HCT116 (cell line): ENCODE measurements around the gene SLC25A51. TPM values are rescaled to one million over a fixed set of nuclear protein-coding genes. Genes with fewer than 3 reads are reported as not detected.

ENCODE experiments used
- ATAC-seq: fragments of 200-7000 bp; cut with Tn5 transposase; 2 replicates; pipeline ENCODE4 v1.9.1; 2020; ENCODE audit warnings: mild to moderate bottlenecking, moderate library complexity
- BruUV-seq: library from RNA; stranded (reverse); fragments of 400-500 nt; replicated peaks from 2 replicates; lab custom pipeline; 2021; lab: Mats Ljungman, UMichigan
- CTCF ChIA-PET: fragments of 300-600 bp; sonication (Branson Sonifier 250); formaldehyde crosslinking; loops from one replicate; lab custom pipeline; 2021; ENCODE audit warnings: antibody characterized with exemption; lab: Charles Lee
- POLR2A ChIA-PET: fragments of 300-600, 350-600 bp; sonication (Branson Sonifier 250); formaldehyde crosslinking; loops from one replicate; lab custom pipeline; 2021; ENCODE audit warnings: antibody characterized with exemption; lab: Charles Lee
- RAD21 ChIA-PET, 2 experiments: fragments of 300-600 bp; sonication (Branson Sonifier 250); formaldehyde crosslinking; loops; one replicate each; lab custom pipeline; 2023; ENCODE audit warnings: low total read pairs in 2 of 2; ENCODE audit not compliant: uncharacterized antibody in 2 of 2, unreplicated experiment in 2 of 2, low non-redundant PET in 1 of 2; lab: Charles Lee
- DNase-seq: peaks from one replicate; pipeline ENCODE4 v3.0.0-alpha.2; 2010; ENCODE audit warnings: low read depth, low spot score
- H2AFZ ChIP-seq: fragments of 200-600 bp; shearing (Covaris generic), sonication (generic); 2 replicates; pipeline ENCODE4 v1.6.1; 2017; ENCODE audit warnings: low read depth, mixed run types, mixed read lengths, antibody characterized with exemption, low read length; ENCODE audit not compliant: poor library complexity, severe bottlenecking
- H3K27ac ChIP-seq: 2 replicates; pipeline ENCODE4 v1.5.1; 2012; ENCODE audit warnings: low read depth, low read length
- H3K27me3 ChIP-seq: fragments of 200-600 bp; sonication (generic); 2 replicates; pipeline ENCODE4 v1.6.1; 2016; ENCODE audit warnings: mixed run types, low read length, mixed read lengths; ENCODE audit not compliant: insufficient read depth
- H3K36me3 ChIP-seq, 2 experiments: fragments of 200-500 bp in 1 of 2; fragments of 200-600 bp in 1 of 2; sonication (Bioruptor generic) in 1 of 2; sonication (generic) in 1 of 2; 2 replicates each; pipeline versions ENCODE4 v1.5.1 to v1.6.1; 2014 to 2016; ENCODE audit warnings: low read length in 2 of 2, inconsistent platforms in 1 of 2, mixed read lengths in 1 of 2, mixed run types in 1 of 2; ENCODE audit not compliant: insufficient read depth in 2 of 2, control insufficient read depth in 1 of 2
- H3K4me1 ChIP-seq, 2 experiments: fragments of 200-600 bp in 1 of 2; sonication (generic) in 1 of 2; 2 replicates each; pipeline versions ENCODE4 v1.5.1 to v1.6.1; 2012 to 2017; ENCODE audit warnings: low read length in 2 of 2, inconsistent platforms in 1 of 2, mild to moderate bottlenecking in 1 of 2, mixed read lengths in 1 of 2, mixed run types in 1 of 2, moderate library complexity in 1 of 2; ENCODE audit not compliant: insufficient read depth in 2 of 2, control insufficient read depth in 1 of 2
- H3K4me2 ChIP-seq: fragments of 200-600 bp; sonication (generic); 2 replicates; pipeline ENCODE4 v1.6.1; 2017; ENCODE audit warnings: mixed run types, low read length, mixed read lengths
- H3K4me3 ChIP-seq, 2 experiments: fragments of 200-600 bp in 1 of 2; sonication (generic) in 1 of 2; replicated peaks in 1 of 2; 2 replicates each; pipeline ENCODE4 v1.5.1; 2011 to 2016; ENCODE audit warnings: low read length in 2 of 2, control low read depth in 1 of 2, low read depth in 1 of 2, mild to moderate bottlenecking in 1 of 2, mixed read lengths in 1 of 2, mixed run types in 1 of 2
- H3K79me2 ChIP-seq: fragments of 200-600 bp; sonication (generic); 2 replicates; pipeline ENCODE4 v1.6.1; 2017; ENCODE audit warnings: mild to moderate bottlenecking, mixed run types, low read length, moderate library complexity, mixed read lengths; ENCODE audit not compliant: insufficient read depth
- H3K9ac ChIP-seq: fragments of 200-600 bp; sonication (generic); 2 replicates; pipeline ENCODE4 v1.6.1; 2016; ENCODE audit warnings: low read length, mixed read lengths
- H3K9me2 ChIP-seq: fragments of 200-600 bp; sonication (generic), shearing (Covaris generic); 2 replicates; pipeline ENCODE4 v1.6.1; 2017; ENCODE audit warnings: mixed run types, mild to moderate bottlenecking, moderate library complexity; ENCODE audit not compliant: insufficient read depth
- H3K9me3 ChIP-seq, 2 experiments: fragments of 200-500 bp in 1 of 2; fragments of 200-600 bp in 1 of 2; sonication (Bioruptor generic) in 1 of 2; sonication (generic) in 1 of 2; 2 replicates each; pipeline ENCODE4 v1.6.1; 2014 to 2017; ENCODE audit warnings: low read length in 2 of 2, mixed read lengths in 2 of 2, inconsistent platforms in 1 of 2, low read depth in 1 of 2, mild to moderate bottlenecking in 1 of 2, mixed run types in 1 of 2, moderate library complexity in 1 of 2; ENCODE audit not compliant: control insufficient read depth in 1 of 2, insufficient read depth in 1 of 2
- H4K20me1 ChIP-seq: fragments of 200-600 bp; sonication (generic), shearing (Covaris generic); 2 replicates; pipeline ENCODE4 v1.6.1; 2017; ENCODE audit warnings: mixed run types, mild to moderate bottlenecking, moderate library complexity; ENCODE audit not compliant: insufficient read depth
- CBX3 ChIP-seq: IDR thresholded peaks from 2 replicates; pipeline ENCODE4 v1.6.1; 2012; ENCODE audit warnings: low read depth
- ELF1 ChIP-seq: IDR thresholded peaks from 2 replicates; pipeline ENCODE4 v1.6.1; 2012; ENCODE audit warnings: low read depth, borderline replicate concordance
- JUND ChIP-seq: IDR thresholded peaks from 2 replicates; pipeline ENCODE4 v1.6.1; 2012
- POLR2A ChIP-seq: IDR thresholded peaks from 2 replicates; pipeline ENCODE4 v1.7.0; 2011; ENCODE audit warnings: borderline replicate concordance; ENCODE audit not compliant: insufficient read depth, insufficient read length; ENCODE audit errors: extremely low read depth
- SRF ChIP-seq: IDR thresholded peaks from 2 replicates; pipeline ENCODE4 v1.6.1; 2012; ENCODE audit warnings: low read depth
- TCF7L2 ChIP-seq: IDR thresholded peaks from 2 replicates; pipeline ENCODE4 v1.7.0; 2011; ENCODE audit warnings: borderline replicate concordance, inconsistent platforms; ENCODE audit not compliant: insufficient read depth, insufficient read length; ENCODE audit errors: extremely low read depth
- ZNF274 ChIP-seq: fragments of 200-500 bp; sonication (Bioruptor generic); IDR thresholded peaks from 2 replicates; pipeline ENCODE4 v1.6.1; 2014; ENCODE audit warnings: mild to moderate bottlenecking, low read depth, low read length, inconsistent platforms
- intact Hi-C: fragments of 100-400 bp; cut with micrococcal nuclease; formaldehyde crosslinking; loops from 2 replicates; pipeline ENCODE4 v1.10.0; 2022
- total RNA-seq: library from RNA; stranded (reverse); gene quantifications from one replicate; pipeline ENCODE4 v1.2.1, GENCODE V29; 2021; ENCODE audit not compliant: unreplicated experiment
- TF ChIP-seq, protein P1 (sequence below): IDR thresholded peaks from 2 replicates; pipeline ENCODE4 v1.6.1; 2011; ENCODE audit warnings: mild to moderate bottlenecking, low read length, moderate library complexity; ENCODE audit not compliant: insufficient replicate concordance; ENCODE audit errors: extremely low read depth
- TF ChIP-seq, protein P2 (sequence below): IDR thresholded peaks from 2 replicates; pipeline ENCODE4 v1.6.1; 2012

The SLC25A51 gene
- total RNA-seq, 1 experiment from 2014 or later: 27.3 TPM

DNA sequence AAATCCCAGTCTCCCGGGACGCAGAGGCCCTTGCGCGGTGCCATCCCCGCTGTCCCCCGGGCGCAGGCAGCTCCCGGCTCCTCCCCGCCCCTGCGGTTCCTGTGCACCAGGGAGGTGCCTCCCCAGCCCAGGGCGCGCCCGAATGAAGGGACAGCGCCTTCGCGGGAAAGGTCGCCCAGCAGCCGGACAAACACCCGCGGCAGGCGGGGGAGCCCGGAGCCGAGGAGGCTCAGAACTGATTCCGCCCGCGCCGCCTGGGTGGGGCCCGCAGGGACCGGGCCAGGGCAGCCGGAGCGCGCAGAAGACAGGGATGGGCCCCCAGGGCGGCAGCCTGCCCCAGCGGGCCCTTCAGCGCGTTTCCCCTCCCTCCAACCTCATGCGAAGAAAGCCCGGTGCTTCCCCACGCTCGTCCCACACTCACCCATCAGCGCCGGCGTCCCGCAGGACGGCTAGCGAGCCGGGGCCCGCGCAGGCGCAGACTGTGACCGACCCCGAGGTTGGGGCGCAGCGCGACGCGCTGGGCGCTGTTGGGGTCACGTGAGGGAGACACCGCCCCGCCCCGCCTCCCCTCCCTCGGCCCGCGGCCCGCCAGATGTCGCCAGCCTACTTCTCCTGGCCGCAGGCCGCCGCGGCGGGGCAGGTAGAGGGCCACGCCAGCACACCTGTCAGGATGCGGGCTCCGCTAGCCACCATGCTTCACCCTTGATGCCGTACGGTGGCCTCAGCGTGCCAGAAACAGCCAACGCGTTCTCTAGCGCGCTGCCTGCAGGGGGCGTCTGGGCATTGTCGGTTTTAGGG lies at the start of gene SLC25A51 (continued):
- TF ChIP-seq JUND (no peak), POLR2A (peak; percentile 85), SRF (peak; percentile 65), ZNF274 (no peak)
- TF ChIP-seq, protein P1, sequence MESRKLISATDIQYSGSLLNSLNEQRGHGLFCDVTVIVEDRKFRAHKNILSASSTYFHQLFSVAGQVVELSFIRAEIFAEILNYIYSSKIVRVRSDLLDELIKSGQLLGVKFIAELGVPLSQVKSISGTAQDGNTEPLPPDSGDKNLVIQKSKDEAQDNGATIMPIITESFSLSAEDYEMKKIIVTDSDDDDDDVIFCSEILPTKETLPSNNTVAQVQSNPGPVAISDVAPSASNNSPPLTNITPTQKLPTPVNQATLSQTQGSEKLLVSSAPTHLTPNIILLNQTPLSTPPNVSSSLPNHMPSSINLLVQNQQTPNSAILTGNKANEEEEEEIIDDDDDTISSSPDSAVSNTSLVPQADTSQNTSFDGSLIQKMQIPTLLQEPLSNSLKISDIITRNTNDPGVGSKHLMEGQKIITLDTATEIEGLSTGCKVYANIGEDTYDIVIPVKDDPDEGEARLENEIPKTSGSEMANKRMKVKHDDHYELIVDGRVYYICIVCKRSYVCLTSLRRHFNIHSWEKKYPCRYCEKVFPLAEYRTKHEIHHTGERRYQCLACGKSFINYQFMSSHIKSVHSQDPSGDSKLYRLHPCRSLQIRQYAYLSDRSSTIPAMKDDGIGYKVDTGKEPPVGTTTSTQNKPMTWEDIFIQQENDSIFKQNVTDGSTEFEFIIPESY: peak; percentile 87

DNA sequence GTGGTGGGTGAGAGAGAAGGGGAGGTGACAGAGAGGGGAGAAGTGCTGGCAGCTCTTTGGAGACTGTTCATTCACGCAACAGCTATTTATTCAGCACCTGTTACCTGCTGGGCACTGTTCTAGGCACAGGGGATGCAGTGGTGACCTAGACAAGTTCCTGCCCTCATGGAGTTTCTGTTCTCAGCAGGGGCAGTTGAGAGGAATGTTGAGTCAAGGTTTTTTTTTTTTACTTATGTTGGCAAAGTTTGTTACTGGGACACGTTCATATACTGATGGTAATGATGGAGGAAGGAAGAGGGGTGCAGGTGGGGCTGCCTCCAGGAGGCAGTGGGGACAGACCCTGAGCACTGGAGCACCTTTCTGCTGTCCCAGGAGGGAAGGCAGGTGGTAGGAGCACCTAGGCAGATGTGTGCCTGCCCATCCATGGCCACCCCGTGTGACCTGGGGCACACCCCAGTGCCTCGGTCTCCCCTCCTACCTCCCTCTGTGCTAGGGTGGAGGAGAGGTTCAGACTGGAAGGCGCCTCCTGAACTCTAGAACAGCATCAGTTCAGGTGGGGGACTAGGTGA lies 49.4 kb upstream of the SLC25A51 start:
- no peaks in the 10 kb centered on the region for H3K9me3 ChIP-seq
- ATAC-seq: peak; percentile 57
- peaks cover 44 to 92% of the 10 kb centered on the region in 2 experiments for H3K4me1 ChIP-seq
- TF ChIP-seq, protein P1: no peak
- TF ChIP-seq, protein P2, sequence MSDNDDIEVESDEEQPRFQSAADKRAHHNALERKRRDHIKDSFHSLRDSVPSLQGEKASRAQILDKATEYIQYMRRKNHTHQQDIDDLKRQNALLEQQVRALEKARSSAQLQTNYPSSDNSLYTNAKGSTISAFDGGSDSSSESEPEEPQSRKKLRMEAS: no peak
- TF ChIP-seq TCF7L2 (no peak), CBX3 (no peak), ELF1 (no peak), POLR2A (no peak)
- TF ChIP-seq, all 23 proteins: peak for 0
- no peak overlapping the region for H2AFZ ChIP-seq
- H3K27ac ChIP-seq: peak overlapping the region; percentile 84
- intact Hi-C loops: loop anchor here (5.0 kb wide), 3 partner anchors 41 to 114 kb away; partner anchors contain the start of gene SHB
- H3K4me3 ChIP-seq: peak overlapping the region; percentile 15 to 45; a peak in 3 of 4 replicates
- H3K36me3 ChIP-seq: peaks cover under 1 to 21% of the 10 kb centered on the region in 2 experiments; a peak in 2 of 4 replicates
- CTCF ChIA-PET: no interaction called here
- no peaks in the 10 kb centered on the region for H3K9me2 ChIP-seq
- no TSS peak for BruUV-seq
- H4K20me1 ChIP-seq: no peaks in the 10 kb centered on the region
- H3K27me3 ChIP-seq: no peaks in the 10 kb centered on the region
- peak overlapping the region; percentile 81 for H3K4me2 ChIP-seq
- H3K9ac ChIP-seq: peak overlapping the region; percentile 47
- no peaks in the 10 kb centered on the region; the same call in 1 of the 2 replicates for H3K79me2 ChIP-seq
- DNase-seq: no peak
- POLR2A ChIA-PET: interaction anchor here (0.7 kb wide), 1 partner anchor 498 kb away, joined by 3 read pairs; no protein-coding TSS in a partner anchor
- RAD21 ChIA-PET: no interaction called here
